Muscle of arm (tissue), 12 donors: ENCODE measurements around the gene KRT38. TPM values are rescaled to one million over a fixed set of nuclear protein-coding genes. Genes with fewer than 3 reads are reported as not detected.
"Not testable (repeated sequence)": the region's sequence is repeated elsewhere in the genome, so short reads cannot be mapped to it uniquely, and the experiment has no call there.

ENCODE experiments used
- DNase-seq: peaks from one replicate; pipeline ENCODE4 v3.0.0-alpha.2; 2013
- polyA plus RNA-seq, 12 donors: library from polyadenylated mRNA; unstranded; fragments of 120-200 nt; gene quantifications; one replicate each; pipeline ENCODE4 v1.2.1, GENCODE V29; 2013; ENCODE audit not compliant: insufficient read length in 12 of 12

Gene KRT38
- polyA plus RNA-seq, 12 donors, result not detected

DNA sequence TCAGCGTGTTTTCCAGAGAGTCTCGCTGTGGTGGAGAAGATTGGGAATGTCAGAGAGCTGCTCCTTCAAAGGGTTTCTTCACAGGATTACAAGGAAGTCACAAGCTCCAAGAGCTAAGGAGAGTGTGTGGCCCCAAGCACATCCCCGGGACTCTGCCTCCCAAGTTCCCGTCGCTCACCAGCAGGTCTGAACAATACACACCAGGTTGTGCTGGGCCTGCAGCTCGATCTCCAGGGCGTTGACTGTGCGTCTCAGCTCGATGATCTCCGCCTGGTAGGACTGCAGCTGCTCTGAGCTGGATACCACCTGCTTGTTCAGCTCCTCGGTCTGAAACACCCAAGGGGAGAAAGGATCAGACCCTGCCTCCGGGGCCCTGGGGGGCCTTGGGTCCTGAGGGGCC lies 45.7 kb downstream of the KRT38 start:
- DNase-seq, result not testable (repeated sequence)

DNA sequence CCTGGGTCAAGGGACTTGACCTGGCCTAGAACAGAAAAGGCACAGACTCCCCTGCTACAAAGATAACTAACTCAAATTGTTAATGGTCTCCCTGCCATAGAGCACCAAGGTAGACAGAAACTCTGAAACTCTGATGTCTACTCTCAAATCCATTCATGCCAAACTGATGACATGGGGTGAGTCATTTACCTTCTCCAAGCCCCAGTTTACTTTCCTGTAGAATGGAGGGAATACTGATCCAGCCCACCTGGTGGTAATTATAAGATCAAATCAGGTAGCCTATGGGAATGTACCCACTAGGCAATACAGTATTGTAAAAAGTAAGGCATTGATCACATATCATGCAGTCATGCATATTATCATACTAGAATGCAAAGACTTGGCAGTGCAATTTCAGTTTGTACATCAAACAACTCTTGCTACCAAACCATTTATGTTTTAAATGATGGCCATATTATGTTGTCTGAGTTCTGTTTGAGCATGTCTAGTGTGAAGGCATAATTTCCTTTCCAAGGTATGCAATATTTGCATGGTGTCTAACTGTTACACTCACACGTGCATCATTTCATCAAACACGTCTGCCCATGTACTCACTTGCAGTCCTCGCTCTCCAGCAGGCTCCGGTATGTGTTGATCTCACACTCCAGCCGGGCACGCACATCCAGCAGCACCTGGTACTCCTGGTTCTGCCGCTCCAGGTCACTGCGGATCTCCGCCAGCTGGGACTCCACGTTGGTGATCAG lies 46.4 kb downstream of the KRT38 start:
- DNase-seq, result no peak

DNA sequence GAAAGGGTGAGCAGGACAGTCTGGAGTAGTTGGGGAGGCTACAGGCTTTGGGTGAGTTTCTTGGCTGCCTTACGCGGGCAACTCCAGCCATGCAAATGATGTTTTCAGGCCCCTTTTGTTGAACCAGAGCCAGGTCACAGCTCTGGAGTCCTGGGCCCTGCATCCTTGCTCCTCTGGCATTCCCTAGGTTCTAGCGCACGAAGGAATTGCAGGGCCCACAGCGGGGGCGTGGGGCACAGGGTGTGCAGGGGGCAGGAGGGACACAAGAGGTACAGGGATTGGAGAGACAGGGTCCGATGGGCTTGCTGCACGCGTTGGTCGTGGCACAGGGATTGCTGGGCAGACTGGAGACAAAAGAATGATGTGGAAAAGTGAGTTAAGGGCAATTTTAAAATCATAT lies 47.0 kb downstream of the KRT38 start:
- no peak for DNase-seq

DNA sequence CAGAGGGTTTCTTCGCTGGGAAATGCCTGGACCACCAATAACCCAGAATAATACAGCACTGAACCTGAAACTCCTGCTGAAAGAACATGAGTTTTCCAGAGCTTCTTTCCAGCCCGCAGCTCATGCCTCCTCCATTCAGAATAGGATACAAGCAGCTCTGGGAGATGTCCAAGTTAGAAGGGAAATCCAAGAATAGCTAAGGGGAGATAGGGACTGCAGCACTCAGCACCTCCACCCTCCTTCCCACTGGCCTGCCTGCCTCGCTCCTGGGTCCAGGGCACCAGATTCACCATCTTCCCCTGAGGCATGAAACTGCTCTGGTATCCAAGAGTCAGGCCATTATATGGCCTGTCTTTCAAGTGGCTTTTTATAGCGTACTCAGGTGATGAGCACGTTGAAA lies 47.5 kb downstream of the KRT38 start:
- no peak for DNase-seq

DNA sequence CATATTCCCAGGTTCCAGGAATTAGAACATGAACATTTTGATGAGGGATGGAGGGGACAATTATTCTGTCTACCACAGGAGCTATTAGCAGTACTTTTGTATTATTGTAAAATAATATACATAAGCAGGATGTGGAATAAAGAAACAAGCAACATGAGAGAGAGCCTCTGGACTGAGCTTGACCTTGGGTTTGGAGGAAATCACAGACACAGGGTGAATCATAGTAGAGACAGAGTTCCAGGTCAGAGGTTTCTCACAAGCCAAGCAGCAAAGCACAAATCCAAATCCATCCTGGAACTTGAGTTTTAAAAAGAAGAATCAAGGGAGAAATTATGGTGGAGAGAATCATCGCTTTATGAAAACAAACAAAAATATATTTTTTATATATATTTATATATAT lies 48.5 kb downstream of the KRT38 start:
- DNase-seq, result no peak

DNA sequence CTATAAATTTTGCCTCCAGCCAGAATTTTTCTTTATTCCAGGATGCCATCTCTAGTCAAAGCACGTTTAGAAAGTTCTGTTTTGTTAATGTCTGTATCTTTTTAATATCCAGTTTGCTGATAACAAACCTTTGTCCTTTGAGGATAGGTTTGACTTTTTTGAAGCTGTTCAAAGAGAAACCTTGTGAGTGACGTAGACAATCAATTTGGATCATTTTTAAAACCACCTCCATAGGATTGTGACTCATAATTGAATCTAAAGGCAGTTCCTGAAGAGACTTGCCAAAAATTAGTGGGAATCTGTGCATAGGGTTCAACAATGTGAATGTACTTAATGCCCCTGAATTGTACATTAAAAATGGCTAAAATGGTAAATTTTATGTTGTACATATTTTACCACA lies 49.2 kb downstream of the KRT38 start:
- no peak for DNase-seq

DNA sequence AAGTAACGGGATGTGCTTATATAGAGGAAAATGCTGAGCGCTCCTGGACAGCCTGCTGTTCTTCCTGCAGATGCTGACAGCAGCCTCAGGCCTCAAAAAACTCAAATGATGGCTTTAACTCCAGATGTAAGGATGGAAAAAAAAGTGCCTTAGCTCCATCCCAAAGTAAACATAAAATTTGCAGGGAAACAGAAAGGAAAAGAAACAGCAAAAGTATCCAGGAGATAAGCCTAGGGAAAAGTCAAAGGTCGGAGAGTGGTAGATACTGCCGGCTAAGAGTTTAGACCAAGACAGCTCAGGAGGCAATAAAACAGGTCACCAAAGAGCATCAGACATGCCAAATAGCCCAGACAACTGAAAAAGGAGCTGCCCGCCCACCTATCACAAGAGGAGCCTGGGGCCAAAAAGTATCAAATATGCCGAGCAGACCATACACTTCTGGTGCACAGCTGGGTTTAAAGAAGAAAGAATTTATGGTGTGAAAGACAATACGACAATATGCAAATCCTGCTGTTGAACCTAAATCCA lies 50.3 kb downstream of the KRT38 start:
- no peak for DNase-seq

DNA sequence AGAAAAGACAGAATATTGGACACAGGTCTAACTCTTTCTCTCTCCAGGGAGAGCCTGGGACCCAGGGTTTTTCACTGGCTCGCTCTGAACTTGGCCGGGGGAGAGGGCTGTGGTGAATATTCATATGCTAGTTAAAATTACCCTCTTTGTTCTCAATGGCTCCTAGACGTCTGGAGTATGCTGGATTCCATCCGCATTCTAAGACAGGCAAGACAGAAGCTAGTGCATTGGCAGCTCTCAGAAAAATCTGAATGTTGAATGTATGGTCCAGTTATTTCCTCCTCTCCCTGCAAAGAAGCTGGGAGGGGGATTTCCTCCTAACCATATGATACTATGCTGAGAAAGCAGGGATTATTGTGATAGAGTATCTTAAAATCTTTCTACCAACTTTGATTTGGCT lies 53.1 kb downstream of the KRT38 start:
- DNase-seq, result no peak

DNA sequence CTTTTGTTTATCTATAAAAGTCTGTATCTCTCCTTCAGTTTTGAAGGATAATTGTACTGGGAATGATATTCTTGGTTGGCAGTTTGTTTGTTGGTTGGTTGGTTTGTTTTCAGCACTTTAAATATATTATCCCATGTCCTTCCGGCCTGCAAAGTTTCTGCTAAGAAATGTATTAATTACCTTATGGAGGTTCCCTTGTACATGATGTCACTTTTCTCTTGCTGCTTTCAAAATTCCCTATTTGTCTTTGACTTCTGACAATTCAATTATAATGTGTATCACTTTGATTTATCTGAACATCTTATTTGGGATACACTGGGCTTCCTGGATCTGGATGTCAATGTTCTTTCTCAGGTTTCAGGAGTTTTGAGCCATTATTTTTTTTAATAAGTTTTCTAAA lies 54.6 kb downstream of the KRT38 start:
- no peak for DNase-seq

Other genes starting within 250 kb of the KRT38 start
- not detected for gene KRTAP9-2, start 214.3 kb downstream of the KRT38 start, polyA plus RNA-seq
- not detected for gene KRTAP9-3, start 208.5 kb downstream of the KRT38 start, polyA plus RNA-seq
- gene KRTAP9-8, start 203.0 kb downstream of the KRT38 start, polyA plus RNA-seq, result not detected
- gene KRTAP9-4, start 191.3 kb downstream of the KRT38 start, polyA plus RNA-seq, result not detected
- gene KRTAP9-9, start 185.6 kb downstream of the KRT38 start, polyA plus RNA-seq, result not detected
- under 1 TPM in 7 of 12 donors, not detected in 5; 0.11 to 0.65 (median 0.24) TPM for gene KRTAP9-6, start 175.6 kb downstream of the KRT38 start, polyA plus RNA-seq
- gene KRTAP9-7, start 165.3 kb downstream of the KRT38 start, polyA plus RNA-seq, result not detected
- gene KRTAP29-1, start 138.1 kb downstream of the KRT38 start, polyA plus RNA-seq, result not detected
- gene KRTAP16-1, start 131.7 kb downstream of the KRT38 start, polyA plus RNA-seq, result not detected
- not detected for gene KRTAP17-1, start 125.3 kb downstream of the KRT38 start, polyA plus RNA-seq
- gene KRT33A, start 90.2 kb downstream of the KRT38 start, polyA plus RNA-seq, result not detected
- gene KRT33B, start 71.2 kb downstream of the KRT38 start, polyA plus RNA-seq, result under 1 TPM in 3 of 12 donors, not detected in 9; 0.13 to 0.15 (median 0.14) TPM
- under 1 TPM in 1 of 12 donors, not detected in 11; 0.33 TPM for gene KRT34, start 58.7 kb downstream of the KRT38 start, polyA plus RNA-seq
- gene KRT31, start 43.4 kb downstream of the KRT38 start, polyA plus RNA-seq, result 1 to 10 TPM in 10 of 12 donors, not detected in 2; 3.5 to 6.3 (median 4.4) TPM
- gene KRT37, start 16.4 kb downstream of the KRT38 start, polyA plus RNA-seq, result under 1 TPM in 1 of 12 donors, not detected in 11; 0.29 TPM
- gene KRT32, start 26.4 kb upstream of the KRT38 start, polyA plus RNA-seq, result under 1 TPM in 1 of 12 donors, not detected in 11; 0.55 TPM
- under 1 TPM in 1 of 12 donors, not detected in 11; 0.11 TPM for gene KRT35, start 40.2 kb upstream of the KRT38 start, polyA plus RNA-seq
- gene KRT36, start 48.9 kb upstream of the KRT38 start, polyA plus RNA-seq, result under 1 TPM in 1 of 12 donors, not detected in 11; 0.23 TPM
- 100 to 1,000 TPM in 3 of 12 donors, 1 to 10 TPM in 2, under 1 TPM in 1, not detected in 6; 0.63 to 746 (median 70.1) TPM for gene KRT13, start 64.6 kb upstream of the KRT38 start, polyA plus RNA-seq
- 100 to 1,000 TPM in 1 of 12 donors, 10 to 100 TPM in 2, 1 to 10 TPM in 2, under 1 TPM in 2, not detected in 5; 0.13 to 365 (median 3.4) TPM for gene KRT15, start 77.9 kb upstream of the KRT38 start, polyA plus RNA-seq
- 100 to 1,000 TPM in 1 of 12 donors, 10 to 100 TPM in 3, 1 to 10 TPM in 3, under 1 TPM in 4, not detected in 1; 0.34 to 178 (median 1.4) TPM for gene KRT19, start 87.3 kb upstream of the KRT38 start, polyA plus RNA-seq
- under 1 TPM in 2 of 12 donors, not detected in 10; 0.17 to 0.44 TPM for gene KRT9, start 131.1 kb upstream of the KRT38 start, polyA plus RNA-seq
- gene KRT14, start 145.9 kb upstream of the KRT38 start, polyA plus RNA-seq, result 100 to 1,000 TPM in 1 of 12 donors, 10 to 100 TPM in 2, 1 to 10 TPM in 2, under 1 TPM in 3, not detected in 4; 0.18 to 229 (median 2.1) TPM
- 1 to 10 TPM in 2 of 12 donors, under 1 TPM in 1, not detected in 9; 0.90 to 3.9 (median 1.5) TPM for gene KRT16, start 171.8 kb upstream of the KRT38 start, polyA plus RNA-seq
- gene KRT17, start 183.6 kb upstream of the KRT38 start, polyA plus RNA-seq, result 1,000 to 10,000 TPM in 1 of 12 donors, 100 to 1,000 TPM in 2, 1 to 10 TPM in 2, under 1 TPM in 5, not detected in 2; 0.33 to 1,262 (median 2.2) TPM
- gene EIF1, start 247.9 kb upstream of the KRT38 start, polyA plus RNA-seq, result 100 to 1,000 TPM in 11 of 12 donors, not detected in 1; 538 to 938 (median 792) TPM